Measurements from ENCODE around the gene ZCCHC14.

DNA sequence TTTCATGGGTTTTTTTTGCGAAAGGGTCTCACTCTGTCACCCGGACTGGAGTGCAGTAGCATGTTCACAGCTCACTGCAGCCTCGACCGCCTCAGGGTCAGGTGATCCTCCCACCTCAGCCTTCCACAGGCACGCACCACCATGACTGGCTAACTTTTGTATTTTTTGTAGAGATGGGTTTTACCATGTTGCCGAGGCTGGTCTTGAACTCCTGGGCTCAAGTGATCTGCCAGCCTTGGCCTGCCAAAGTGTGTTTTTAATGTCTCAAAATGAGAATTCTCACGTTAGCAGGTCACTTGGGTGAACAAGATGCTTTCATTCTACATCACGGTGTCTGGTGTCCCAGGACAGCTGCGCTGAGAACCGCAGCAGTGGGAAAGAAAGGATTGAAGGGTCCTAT is 112.4 kb downstream of the ZCCHC14 start:
- TF ChIP-seq, protein P1, sequence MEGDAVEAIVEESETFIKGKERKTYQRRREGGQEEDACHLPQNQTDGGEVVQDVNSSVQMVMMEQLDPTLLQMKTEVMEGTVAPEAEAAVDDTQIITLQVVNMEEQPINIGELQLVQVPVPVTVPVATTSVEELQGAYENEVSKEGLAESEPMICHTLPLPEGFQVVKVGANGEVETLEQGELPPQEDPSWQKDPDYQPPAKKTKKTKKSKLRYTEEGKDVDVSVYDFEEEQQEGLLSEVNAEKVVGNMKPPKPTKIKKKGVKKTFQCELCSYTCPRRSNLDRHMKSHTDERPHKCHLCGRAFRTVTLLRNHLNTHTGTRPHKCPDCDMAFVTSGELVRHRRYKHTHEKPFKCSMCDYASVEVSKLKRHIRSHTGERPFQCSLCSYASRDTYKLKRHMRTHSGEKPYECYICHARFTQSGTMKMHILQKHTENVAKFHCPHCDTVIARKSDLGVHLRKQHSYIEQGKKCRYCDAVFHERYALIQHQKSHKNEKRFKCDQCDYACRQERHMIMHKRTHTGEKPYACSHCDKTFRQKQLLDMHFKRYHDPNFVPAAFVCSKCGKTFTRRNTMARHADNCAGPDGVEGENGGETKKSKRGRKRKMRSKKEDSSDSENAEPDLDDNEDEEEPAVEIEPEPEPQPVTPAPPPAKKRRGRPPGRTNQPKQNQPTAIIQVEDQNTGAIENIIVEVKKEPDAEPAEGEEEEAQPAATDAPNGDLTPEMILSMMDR (conservative IDR thresholded peaks at IDR 0.05; ENCODE audit: low read depth, low read length) = no peak
- no peak for TF ChIP-seq EZH2 (IDR thresholded peaks at IDR 0.05; ENCODE audit: borderline replicate concordance, low read depth, low read length, poor library complexity, severe bottlenecking)
